Measurements from ENCODE around the gene ADCY10. TPM values are rescaled to one million over a fixed set of nuclear protein-coding genes. Genes with fewer than 3 reads are reported as not detected.
"Not testable (repeated sequence)": the region's sequence is repeated elsewhere in the genome, so short reads cannot be mapped to it uniquely, and the experiment has no call there.

The ADCY10 gene
- total RNA-seq, 1 donor from 2014 or later = not detected

DNA sequence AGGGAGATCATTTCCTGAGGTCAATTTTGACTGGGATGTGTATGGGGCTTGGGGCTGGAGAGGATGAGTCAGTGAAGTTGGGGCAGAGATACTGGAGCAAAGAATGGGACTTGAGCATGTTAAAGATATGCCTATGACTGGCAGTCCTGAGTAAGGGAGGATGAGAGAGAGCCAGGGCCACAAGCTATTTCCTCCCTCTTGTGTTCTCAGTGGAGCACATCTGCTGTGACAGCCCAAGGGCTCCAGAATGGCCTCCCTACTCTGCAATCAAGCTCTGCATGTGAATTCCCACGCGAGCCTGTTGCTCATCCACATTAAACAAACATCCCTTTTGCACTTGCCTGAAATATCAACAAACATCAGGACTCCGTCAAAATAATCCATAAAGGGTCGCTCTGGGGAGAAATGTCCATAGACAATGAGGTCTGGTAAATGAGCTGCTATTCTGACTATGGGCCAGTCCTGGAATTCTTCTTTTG is 9.2 kb downstream of the ADCY10 start:
- intact Hi-C loops (cut with DNase I) = no loop called here
- DNase-seq (ENCODE audit: missing footprints) (no peak), ATAC-seq (no peak)

DNA sequence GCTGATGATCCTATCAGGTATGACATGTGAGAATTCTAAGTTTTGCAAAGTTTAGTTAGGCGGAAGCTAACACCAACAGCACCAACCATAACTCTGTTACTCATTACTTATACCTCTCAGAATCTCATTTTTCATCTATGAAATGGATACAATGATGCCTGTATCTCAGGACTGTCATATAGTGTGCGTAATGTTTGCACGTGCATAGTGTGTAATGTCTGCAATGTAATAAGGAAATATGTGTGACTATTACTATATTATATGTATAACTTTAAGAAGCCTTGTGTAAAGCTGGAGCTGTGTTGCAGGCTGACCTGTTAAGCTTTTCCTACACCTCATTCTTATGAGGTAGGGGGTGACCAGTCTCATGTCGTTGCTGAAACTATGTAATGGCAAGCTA is 13.0 kb downstream of the ADCY10 start:
- ATAC-seq = no peak
- DNase-seq (ENCODE audit: missing footprints) = no peak
- intact Hi-C loops (cut with DNase I) = no loop called here

DNA sequence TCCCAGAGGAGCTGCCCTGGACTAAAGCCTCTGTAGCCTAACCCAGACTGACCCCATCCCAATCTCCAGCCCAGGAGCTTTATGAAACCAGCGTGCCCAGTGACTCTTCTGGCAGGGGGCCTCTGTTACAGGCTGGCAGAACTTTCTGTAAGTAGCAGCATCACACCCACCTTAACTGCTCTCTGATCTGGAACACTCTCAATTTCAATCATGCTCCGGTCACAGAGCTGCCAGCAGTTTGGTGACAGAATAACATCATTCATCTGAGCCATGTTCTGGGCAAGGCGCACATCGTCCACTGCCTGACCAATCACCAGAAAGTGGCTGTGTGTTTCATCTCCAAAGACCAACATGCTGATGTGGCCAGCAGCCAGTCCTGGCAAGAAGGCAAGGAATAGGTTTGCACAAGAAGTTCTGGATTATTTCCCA is 14.7 kb downstream of the ADCY10 start:
- DNase-seq (ENCODE audit: missing footprints) (peak; percentile 75), ATAC-seq (peak; percentile 79)
- intact Hi-C loops (cut with DNase I) = no loop called here

DNA sequence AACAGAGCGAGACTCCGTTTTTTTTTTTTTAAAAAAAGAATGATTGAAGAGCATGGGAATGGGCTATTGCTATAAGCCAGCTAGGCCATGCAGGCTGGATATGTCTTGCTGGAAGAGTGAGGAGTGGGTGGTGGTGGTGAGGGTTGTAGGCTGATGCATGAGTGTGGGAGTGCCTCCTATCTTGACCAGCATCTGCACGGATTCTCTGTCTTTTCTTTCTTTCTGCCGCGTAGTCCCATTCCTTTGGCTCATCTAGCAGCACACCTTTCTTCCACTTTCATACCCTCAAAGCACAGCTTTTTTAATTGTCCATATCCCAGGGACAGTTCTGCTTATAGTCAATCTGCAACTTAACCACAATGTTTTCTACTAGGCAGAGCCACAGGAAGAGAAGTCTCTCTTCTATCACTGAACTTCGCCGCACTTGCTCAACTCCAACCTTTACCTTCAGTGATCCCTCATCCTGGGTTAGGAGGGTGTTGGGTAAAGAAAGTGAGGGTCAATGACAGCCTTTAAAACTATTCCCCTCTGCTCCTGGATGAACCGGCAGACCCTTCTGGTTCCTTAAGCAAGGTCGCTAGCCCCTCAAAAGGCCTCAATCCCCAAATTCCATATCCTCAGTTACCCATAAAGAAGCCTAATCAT is 15.2 kb downstream of the ADCY10 start:
- intact Hi-C loops (cut with DNase I) = no loop called here
- DNase-seq (ENCODE audit: missing footprints) (no peak), ATAC-seq (no peak)

DNA sequence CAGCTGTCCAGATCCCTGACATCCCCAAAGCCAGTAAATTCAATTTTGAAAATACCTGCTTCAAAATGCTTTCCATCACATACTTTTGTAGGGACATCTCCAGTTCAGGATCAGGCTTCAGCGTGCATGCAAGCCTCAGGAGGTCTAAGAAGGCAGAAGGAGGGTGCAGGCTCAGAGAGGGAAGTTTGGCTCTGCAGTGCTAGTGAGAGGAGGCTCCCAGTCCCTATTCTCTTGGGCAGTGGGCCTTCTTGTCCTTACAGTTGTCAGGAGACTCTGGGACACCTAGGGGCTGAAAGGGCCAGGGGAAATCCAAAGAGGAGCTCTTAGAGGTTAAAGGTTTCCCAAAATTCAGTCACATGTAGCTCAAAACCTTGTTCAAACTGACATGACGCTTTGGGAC is 20.1 kb downstream of the ADCY10 start:
- intact Hi-C loops (cut with DNase I) = no loop called here
- DNase-seq (ENCODE audit: missing footprints) = no peak
- no peak for ATAC-seq

DNA sequence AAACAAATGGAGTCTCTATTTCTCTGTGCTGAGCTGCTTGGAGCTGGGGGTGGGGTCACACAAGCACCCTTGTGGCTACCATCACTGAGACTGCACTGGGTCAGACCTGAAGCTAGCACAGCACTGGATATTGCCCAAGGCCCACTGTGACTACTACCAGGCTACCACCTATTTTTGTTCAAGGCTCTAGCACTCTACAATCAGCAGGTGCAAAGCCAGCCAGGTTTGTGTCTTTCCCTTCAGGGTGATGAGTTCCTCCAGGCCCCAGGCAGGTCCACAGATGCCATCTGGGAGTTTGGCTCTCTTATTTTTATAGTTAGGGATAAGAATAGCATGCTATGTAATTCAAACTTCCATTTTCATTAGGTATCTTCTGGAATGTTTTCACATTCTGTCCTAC is 23.5 kb downstream of the ADCY10 start:
- intact Hi-C loops (cut with DNase I) = no loop called here
- peak; percentile 54 for ATAC-seq
- no peak for DNase-seq (ENCODE audit: missing footprints)

DNA sequence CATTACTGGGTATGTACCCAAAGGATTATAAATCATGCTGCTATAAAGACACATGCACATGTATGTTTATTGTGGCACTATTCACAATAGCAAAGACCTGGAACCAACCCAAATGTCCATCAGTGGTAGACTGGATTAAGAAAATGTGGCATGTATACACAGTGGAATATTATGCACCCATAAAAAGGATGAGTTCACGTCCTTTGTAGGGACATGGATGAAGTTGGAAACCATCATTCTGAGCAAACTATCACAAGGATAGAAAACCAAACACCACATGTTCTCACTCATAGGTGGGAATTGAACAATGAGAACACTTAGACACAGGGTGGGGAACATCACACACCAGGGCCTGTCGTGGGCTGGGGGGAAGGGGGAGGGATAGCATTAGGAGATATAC is 26.7 kb downstream of the ADCY10 start:
- intact Hi-C loops (cut with DNase I); DNase-seq (ENCODE audit: missing footprints); ATAC-seq: not testable (repeated sequence)

DNA sequence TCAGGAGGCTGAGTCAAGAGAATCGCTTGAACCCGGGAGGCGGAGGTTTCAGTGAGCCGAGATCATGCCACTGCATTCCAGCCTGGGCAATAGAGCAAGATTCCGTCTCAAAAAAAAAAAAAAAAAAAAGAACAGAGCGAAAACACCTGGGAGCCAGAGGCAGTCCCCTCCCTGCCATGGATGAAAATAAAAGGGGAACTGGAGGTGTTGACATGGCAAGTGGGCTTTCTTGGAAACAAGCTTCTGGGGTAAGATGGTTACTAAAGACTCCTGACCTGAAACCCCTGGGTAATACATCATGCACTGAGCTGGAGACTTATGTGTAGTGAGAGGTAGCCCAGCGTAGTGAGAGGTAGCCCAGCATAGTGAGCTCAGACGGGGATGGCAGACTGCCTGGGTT is 31.6 kb downstream of the ADCY10 start:
- intact Hi-C loops (cut with DNase I) = no loop called here
- ATAC-seq = no peak
- no peak for DNase-seq (ENCODE audit: missing footprints)

DNA sequence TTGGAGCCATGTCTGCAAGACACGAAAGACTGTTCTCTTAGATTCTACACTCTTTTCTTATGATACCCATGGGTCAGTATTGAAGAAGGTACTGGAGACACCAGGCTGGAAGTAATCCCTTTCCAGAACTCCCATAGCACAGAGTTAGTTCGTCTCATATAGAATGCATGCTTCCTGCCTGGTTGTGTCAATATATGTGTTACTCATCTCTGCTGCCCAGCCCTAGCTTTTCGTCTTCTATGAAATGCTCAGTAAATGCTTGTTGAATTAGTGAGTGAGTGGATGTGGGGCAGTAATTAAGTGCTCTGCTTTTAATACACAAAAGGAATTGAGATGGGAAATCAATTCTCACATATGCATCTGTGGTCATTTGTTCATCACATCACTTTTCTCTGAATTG is 32.1 kb downstream of the ADCY10 start:
- ATAC-seq = no peak
- intact Hi-C loops (cut with DNase I) = no loop called here

DNA sequence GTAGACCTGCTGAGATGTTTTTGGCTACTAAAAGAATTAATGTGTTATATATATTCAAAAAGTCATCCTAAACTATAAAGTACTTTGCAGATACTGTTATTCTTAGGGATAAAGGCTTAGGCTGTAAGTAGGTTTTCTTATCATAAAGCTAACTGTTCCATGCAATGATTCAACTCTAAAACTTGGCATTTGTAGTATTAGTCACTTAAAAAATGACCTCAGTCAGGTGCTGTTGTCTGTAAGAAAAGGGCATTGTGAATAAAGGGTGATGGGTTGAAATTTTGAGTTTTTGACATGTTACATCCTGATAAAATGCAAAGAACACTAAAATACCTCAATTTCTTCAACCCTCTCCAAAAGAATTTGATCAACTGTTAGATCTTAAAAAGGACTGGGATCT is 32.9 kb downstream of the ADCY10 start:
- DNase-seq (ENCODE audit: missing footprints) = no peak
- intact Hi-C loops (cut with DNase I) = no loop called here
- no peak for ATAC-seq

More for the DNA sequence above, 32.1 kb downstream of the ADCY10 start:
- no peak for DNase-seq (ENCODE audit: missing footprints)

DNA sequence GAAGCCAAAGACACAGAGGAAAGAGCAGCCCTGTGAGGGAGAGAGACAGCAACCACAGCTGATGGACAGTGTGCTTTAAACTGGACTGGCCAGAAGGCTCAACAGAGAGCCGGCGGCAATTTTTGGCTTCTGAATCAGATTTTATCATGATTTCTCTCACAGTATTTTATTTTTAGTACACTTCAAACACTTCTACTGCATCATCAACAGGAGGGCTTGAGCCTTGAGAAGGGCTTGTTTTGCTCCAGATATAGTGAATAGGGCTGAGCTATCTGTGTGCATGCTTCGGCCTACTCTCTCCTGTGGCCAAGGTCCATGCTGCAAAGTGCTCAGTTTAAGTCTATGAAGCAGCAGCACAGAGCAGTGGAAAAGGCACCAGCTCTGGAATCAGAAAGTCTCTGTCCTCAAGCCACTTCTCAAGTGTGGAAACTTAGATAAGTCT is 33.3 kb downstream of the ADCY10 start:
- ATAC-seq = peak; percentile 39
- intact Hi-C loops (cut with DNase I) = no loop called here
- DNase-seq (ENCODE audit: missing footprints) = no peak

DNA sequence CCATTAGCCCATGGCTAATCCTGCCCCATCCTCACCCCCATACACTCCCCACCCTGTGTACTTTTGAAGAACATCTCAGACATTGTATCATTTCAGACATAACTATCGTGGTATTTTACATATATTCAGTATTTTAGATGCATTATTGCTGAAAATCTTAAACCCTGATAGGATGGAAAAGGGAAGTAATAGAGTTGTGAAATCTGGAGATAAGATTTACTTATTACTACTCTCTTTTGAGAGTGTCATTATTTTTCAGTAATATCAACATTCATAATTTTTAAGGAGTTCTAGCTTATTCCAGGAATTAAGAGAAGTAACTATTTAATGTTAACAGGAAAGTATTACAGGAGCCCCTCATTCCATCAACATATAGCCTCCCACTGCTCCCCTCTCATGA is 34.4 kb downstream of the ADCY10 start:
- no peak for DNase-seq (ENCODE audit: missing footprints)
- ATAC-seq = no peak
- intact Hi-C loops (cut with DNase I) = no loop called here

DNA sequence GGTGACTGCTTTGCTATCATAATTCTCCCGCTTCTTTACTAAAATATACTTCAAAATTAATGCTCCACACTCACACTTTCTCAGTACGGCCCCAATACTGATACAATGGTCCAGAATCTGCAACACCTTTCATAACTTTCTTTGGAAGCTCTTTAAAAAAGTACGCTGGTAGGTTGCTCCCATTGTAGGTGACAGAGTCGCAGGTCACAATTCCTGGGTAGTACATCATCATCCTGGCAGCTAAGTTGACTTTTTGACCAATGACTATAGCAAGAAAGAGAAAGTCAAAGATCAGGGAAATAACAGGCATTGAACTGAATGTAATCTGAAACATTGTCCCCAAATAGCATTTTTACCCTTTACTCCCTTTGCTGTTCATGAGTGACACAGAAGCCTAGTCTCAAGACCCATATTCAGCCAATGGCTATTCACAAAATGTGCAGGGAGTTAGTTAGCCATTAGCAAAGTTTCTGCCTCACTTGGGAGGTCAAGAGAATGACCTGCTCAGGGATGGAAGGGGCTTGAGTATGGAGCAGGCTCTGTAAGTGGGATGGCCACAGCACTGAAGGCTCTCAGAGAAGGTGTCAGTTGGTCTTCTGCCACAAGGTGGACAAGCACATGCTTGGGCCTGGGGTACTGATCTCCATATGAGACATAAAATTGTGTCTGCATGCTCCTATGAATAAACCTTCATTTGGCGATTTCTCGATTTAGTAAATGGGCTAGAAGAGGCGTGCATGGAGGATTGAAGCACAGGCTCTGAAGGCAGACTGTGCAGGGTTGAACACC is 35.4 kb downstream of the ADCY10 start:
- intact Hi-C loops (cut with DNase I) = no loop called here
- ATAC-seq (no peak), DNase-seq (ENCODE audit: missing footprints) (no peak)

DNA sequence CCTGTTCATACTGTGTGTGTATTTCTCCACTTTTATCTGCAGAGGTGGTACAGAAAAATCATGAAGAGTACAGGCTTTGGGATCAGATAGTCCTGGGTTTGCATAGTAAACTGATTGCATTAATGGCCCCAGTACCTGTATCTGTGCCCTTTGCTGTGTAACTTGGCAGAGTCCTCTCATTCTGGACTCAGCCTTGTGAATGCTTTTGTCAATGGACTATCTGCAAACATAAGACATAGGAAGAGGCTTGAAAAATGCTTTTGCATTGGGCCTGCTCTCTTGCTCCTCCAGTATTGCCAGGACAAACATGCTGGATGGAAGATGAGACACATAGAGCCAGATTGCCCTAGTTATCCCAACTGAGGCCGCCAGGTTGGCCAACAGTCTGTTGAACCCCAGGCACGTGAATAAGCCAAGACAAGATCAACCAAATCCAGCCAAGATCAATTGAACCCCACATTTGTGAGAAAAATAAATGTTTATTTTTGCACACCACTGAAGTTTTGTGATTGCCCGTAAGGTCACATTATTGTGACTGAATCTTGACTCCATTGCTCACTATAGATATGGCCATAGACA is 37.2 kb downstream of the ADCY10 start:
- intact Hi-C loops (cut with DNase I) = no loop called here
- DNase-seq (ENCODE audit: missing footprints) (no peak), ATAC-seq (no peak)

DNA sequence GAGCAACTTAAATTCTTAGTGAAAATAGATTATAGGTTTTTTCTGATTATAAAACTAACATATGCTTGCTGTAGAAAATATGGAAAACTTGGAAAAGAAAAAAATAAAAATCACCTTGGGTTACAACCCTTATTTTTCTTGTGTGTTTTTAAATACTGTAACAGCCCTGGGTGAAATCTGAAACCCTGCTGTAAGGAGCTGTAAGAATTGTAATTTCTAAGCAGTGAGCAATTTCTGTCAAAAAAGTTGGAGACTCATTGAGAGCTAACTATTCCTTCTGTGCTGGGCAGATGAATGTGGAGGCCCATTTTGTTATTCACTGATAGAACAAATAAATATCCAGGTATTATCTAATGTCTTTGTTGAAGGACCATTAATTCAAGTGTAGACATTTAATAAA is 42.6 kb downstream of the ADCY10 start:
- DNase-seq (ENCODE audit: missing footprints) = no peak
- intact Hi-C loops (cut with DNase I) = no loop called here
- ATAC-seq = no peak

DNA sequence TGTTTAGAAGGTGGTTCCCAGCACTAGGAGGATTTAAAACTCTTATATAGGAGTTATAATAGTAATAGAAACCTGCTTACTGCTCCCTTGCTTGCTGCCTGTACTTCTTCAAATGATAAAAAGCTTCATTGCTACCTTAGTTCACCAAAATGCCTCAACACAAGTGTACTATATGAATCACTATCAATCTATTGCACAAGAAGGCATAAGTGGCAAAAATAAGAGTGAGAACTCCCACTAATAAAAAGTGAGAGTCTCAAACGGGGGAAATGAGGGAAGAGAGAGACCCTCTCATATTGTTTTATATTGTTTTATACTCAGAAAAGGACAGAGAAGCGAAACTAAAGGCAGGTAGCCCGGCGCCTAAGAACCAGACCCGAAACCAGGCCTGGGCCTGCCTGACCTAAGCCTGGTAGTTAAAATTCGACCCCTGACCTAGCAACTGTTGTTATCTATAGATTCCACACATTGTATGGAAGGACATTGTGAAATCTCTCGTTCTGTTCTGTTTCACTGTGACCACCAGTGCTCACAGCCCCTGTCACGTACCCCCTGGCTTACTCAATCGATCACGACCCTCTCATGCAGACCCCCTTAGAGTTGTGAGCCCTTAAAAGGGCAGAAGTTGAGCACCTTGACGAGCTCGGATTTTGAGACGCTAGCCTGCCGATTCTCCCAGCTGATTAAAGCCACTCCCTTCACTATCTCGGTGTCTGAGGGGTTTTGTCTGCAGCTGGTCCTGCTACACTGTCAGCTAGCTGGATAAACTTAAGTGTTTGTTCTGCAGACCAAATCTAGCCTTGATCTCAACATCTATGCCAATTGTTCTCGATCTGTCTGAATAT is 44.6 kb downstream of the ADCY10 start:
- DNase-seq (ENCODE audit: missing footprints); intact Hi-C loops (cut with DNase I); ATAC-seq: not testable (repeated sequence)

DNA sequence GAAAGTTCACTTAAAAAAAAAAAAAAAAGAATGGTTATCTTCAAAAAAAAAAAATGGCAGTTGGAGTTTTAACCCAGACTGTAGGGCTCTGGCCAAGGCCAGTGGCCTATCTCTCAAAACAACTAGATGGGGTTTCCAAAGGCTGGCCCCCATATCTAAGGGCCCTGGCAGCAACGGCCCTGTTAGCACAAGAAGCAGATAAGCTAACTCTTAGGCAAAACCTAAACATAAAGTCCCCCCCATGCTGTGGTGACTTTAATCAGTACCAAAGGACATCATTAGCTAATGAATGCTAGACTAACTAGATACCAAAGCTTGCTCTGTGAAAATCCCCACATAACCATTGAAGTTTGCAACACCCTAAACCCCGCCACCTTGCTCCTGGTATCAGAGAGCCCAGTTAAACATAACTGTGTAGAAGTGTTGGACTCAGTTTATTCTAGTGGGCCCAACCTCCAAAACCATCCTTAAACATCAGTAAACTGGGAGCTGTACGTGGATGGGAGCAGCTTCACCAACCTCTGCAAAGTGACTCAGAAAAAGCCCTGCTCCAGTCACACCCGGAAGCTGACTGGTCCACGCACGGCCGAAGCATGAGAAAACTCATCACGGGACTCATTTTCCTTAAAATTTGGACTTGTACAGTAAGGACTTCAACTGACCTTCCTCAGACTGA is 47.1 kb downstream of the ADCY10 start:
- DNase-seq (ENCODE audit: missing footprints); intact Hi-C loops (cut with DNase I): not testable (repeated sequence)

DNA sequence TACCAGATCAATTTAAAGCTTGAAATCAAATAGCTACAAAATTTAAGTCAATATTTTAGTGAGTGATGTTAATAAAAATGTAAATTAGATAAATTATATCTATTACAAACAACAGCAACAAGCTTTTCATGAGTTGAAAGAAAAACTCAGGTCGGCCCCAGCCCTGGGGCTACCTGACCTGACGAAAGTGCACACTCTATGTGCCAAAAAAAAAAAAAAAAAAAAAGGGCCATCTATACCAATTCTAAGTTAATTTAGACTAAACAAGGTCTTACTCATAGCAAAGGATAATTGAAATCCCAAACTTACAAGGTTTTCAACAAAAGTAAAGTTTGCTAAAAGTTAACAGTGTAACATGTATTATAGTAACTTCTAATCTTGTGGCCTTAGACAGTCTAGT is 47.6 kb downstream of the ADCY10 start:
- ATAC-seq; DNase-seq (ENCODE audit: missing footprints); intact Hi-C loops (cut with DNase I): not testable (repeated sequence)

More for the DNA sequence above, 47.1 kb downstream of the ADCY10 start:
- ATAC-seq = not testable (repeated sequence)
